ENCODE data around the gene LPAR5. TPM values are rescaled to one million over a fixed set of nuclear protein-coding genes. Genes with fewer than 3 reads are reported as not detected.

Gene LPAR5
- total RNA-seq (0.60 and 1.0 TPM in 2 replicates), polyA plus RNA-seq (0.34 and 2.0 TPM in 2 replicates)

DNA sequence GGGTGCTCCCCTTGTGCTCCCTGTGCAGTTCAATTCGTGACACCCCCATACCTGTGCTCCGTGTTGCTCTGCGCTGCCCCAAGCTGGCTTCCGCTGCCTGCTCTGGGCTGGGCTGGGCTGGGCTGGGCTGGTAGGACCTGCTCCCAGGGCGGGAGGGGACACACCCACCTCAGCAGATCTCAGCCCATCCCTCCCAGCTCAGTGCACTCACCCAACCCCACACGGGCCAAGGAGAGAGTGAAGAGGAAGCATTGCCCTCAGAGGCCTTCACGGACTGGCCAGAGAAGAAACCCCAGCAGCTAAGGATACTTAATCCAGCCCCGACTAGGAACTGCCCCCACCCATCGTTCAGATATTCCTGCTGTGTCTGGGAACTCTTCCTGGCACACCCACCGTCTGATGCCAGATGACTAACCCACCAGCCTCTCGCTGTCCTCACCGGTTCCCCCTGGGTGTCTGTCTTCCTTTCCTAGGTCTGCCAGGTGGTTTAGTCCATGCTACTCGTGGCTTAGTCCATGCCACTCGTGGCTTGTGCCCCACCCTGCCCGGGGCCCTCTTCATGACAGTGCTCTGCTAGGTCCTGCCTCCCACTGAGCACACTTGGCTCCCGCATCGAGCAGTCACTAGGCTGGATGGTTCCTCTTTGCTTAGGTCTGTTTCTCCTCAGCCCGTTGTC lies at the start of gene LPAR5:
TSS of gene LPAR5 (minus strand) at position 104 of the 676 bp plus-strand sequence. CDS start 14,711 bp downstream, outside the sequence.
- H3K4me2 ChIP-seq, result peak within 1 kb of the TSS; percentile 63
- 52% methylated on average over 18 of the region's 18 CpGs for WGBS (ENCODE audit: low lambda C conversion rate, missing lambda C conversion rate)
- no peaks in the 10 kb centered on the region for H3K9me2 ChIP-seq (replicated peaks; ENCODE audit: insufficient read depth)
- no peaks in the 10 kb centered on the region for H3K9me3 ChIP-seq (ENCODE audit: low read depth)
- peaks cover 34% of the 10 kb centered on the region for H3K4me1 ChIP-seq (ENCODE audit: insufficient read depth)
- no peak within 1 kb of the TSS for H3K4me3 ChIP-seq
- H2AFZ ChIP-seq, result no peak within 1 kb of the TSS
- H3K27me3 ChIP-seq, result no peaks in the 10 kb centered on the region
- no peaks in the 10 kb centered on the region for H4K20me1 ChIP-seq (ENCODE audit: insufficient read depth, poor library complexity, severe bottlenecking)
- DNase-seq (ENCODE audit: low spot score), result peak; percentile 61
- TF ChIP-seq EZH2phosphoT487 (IDR thresholded peaks at IDR 0.05; ENCODE audit: low read depth, severe bottlenecking, unreplicated experiment) (no peak), EZH2 (IDR thresholded peaks at IDR 0.05; ENCODE audit: borderline replicate concordance) (no peak)
- TF ChIP-seq, protein P1, sequence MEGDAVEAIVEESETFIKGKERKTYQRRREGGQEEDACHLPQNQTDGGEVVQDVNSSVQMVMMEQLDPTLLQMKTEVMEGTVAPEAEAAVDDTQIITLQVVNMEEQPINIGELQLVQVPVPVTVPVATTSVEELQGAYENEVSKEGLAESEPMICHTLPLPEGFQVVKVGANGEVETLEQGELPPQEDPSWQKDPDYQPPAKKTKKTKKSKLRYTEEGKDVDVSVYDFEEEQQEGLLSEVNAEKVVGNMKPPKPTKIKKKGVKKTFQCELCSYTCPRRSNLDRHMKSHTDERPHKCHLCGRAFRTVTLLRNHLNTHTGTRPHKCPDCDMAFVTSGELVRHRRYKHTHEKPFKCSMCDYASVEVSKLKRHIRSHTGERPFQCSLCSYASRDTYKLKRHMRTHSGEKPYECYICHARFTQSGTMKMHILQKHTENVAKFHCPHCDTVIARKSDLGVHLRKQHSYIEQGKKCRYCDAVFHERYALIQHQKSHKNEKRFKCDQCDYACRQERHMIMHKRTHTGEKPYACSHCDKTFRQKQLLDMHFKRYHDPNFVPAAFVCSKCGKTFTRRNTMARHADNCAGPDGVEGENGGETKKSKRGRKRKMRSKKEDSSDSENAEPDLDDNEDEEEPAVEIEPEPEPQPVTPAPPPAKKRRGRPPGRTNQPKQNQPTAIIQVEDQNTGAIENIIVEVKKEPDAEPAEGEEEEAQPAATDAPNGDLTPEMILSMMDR (IDR thresholded peaks at IDR 0.05; ENCODE audit: poor library complexity), result no peak
- no peaks in the 10 kb centered on the region for H3K36me3 ChIP-seq (replicated peaks; ENCODE audit: insufficient read depth, low read depth)
- no peaks in the 10 kb centered on the region for H3K79me2 ChIP-seq
- peak within 1 kb of the TSS; percentile 51 for H3K27ac ChIP-seq

DNA sequence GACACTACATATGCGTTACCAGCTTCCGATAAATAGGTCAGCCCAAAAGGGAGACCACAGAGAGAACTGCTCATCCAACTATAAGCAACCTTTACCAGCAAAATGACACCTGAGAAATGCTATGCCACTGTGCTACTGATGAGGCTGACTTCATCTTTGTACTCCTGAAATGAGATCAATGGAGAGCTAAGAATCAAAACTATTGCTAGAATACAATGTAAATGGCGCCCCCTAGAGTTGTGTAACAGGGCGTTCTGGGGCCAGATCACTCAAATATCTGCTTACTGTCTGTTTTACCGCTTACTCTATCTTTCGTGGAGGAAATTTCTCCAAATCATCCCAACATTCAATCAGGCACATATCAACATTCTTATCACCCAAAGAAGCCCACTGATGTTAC lies 48.9 kb upstream of the LPAR5 start:
- Histone ChIP-seq H3K4me3 (no peak overlapping the region), H3K27me3 (no peaks in the 10 kb centered on the region), H2AFZ (no peak overlapping the region), H3K4me2 (no peak overlapping the region), H3K27ac (no peak overlapping the region), H4K20me1 (ENCODE audit: insufficient read depth, poor library complexity, severe bottlenecking) (peaks cover 32% of the 10 kb centered on the region), H3K9me3 (ENCODE audit: low read depth) (no peaks in the 10 kb centered on the region), H3K4me1 (ENCODE audit: insufficient read depth) (peaks cover 13% of the 10 kb centered on the region), H3K36me3 (replicated peaks; ENCODE audit: insufficient read depth, low read depth) (no peaks in the 10 kb centered on the region), H3K79me2 (peaks cover 93% of the 10 kb centered on the region), H3K9me2 (replicated peaks; ENCODE audit: insufficient read depth) (no peaks in the 10 kb centered on the region)
- TF ChIP-seq, protein P1 (IDR thresholded peaks at IDR 0.05; ENCODE audit: poor library complexity), result peak; percentile 54
- TF ChIP-seq EZH2phosphoT487 (IDR thresholded peaks at IDR 0.05; ENCODE audit: low read depth, severe bottlenecking, unreplicated experiment), result no peak
- WGBS (ENCODE audit: low lambda C conversion rate, missing lambda C conversion rate), result 69% methylated on average over 6 of the region's 6 CpGs
- peak; percentile 44 for DNase-seq (ENCODE audit: low spot score)

DNA sequence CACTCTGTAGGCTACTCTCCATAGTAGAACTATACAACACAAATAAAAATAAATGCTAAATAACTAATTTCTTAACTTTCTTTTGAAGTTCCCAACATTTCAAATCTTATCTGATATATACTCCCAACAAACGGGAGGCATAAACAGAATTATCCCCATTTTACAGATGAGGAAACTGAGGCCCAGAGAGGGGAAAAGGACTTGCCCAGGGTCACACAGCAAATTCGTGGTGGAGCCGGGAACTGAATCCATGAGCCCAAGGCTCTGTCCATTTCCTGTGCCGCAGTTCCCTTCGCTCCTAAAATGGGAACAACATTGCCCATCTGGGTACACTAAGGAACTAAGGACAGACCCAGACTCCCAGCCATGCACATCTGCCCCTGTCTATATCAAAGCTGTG lies 41.2 kb upstream of the LPAR5 start:
- Histone ChIP-seq H3K79me2 (peaks cover 42% of the 10 kb centered on the region), H3K36me3 (replicated peaks; ENCODE audit: insufficient read depth, low read depth) (no peaks in the 10 kb centered on the region)

More for the DNA sequence above, 41.2 kb upstream of the LPAR5 start:
- no peaks in the 10 kb centered on the region for H3K9me3 ChIP-seq (ENCODE audit: low read depth)
- no peaks in the 10 kb centered on the region for H3K9me2 ChIP-seq (replicated peaks; ENCODE audit: insufficient read depth)
- H4K20me1 ChIP-seq (ENCODE audit: insufficient read depth, poor library complexity, severe bottlenecking), result peaks cover 17% of the 10 kb centered on the region
- WGBS (ENCODE audit: low lambda C conversion rate, missing lambda C conversion rate), result 93% methylated on average over 5 of the region's 5 CpGs
- no peak overlapping the region for H3K27ac ChIP-seq
- H3K27me3 ChIP-seq, result no peaks in the 10 kb centered on the region
- H2AFZ ChIP-seq, result no peak overlapping the region
- TF ChIP-seq EZH2 (IDR thresholded peaks at IDR 0.05; ENCODE audit: borderline replicate concordance), result no peak
- TF ChIP-seq, protein P1 (IDR thresholded peaks at IDR 0.05; ENCODE audit: poor library complexity), result no peak
- TF ChIP-seq EZH2phosphoT487 (IDR thresholded peaks at IDR 0.05; ENCODE audit: low read depth, severe bottlenecking, unreplicated experiment), result no peak
- no peak overlapping the region for H3K4me3 ChIP-seq
- H3K4me1 ChIP-seq (ENCODE audit: insufficient read depth), result no peaks in the 10 kb centered on the region
- no peak overlapping the region for H3K4me2 ChIP-seq
- DNase-seq (ENCODE audit: low spot score), result no peak
